ENCODE measurements around the gene SESTD1. TPM values are rescaled to one million over a fixed set of nuclear protein-coding genes. Genes with fewer than 3 reads are reported as not detected.
A peak's percentile ranks its signal among the peaks of the same experiment; 100 is the strongest.

SESTD1 gene
- total RNA-seq, 1 experiment from 2014 or later: 26.9 TPM

DNA sequence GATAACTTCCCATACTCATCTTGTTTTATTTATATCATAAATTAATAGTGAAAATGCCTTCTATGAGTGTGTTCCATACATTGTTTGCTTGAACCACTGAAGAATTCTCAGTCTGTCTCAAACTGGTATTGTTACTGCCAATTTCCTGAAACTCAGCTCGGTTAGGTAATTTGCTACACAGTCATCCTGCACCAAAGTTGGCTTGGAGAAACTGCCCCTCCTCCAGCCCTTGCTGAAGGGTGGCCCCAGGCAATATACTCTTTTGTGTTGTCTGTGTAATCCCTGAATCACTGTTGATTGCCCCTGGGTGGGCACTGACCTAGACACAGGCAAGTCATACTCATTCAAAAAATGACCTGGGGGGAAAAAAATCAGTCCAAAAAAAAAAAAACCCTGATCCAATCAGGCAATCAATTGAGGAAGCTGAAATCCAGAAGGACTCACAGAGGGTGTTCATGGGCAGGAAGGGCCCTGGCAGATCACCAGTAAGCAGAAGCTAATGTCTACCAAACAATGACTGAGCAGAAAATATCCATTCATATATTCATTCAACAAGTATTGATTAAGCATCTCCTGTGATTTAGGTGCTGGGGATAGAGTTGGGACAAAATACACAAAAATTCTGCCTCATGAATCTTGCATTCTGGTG, 3.8 kb upstream of the SESTD1 start:
- H3K27ac ChIP-seq (ENCODE audit: low read depth, low read length, poor library complexity, severe bottlenecking): no peak overlapping the region

DNA sequence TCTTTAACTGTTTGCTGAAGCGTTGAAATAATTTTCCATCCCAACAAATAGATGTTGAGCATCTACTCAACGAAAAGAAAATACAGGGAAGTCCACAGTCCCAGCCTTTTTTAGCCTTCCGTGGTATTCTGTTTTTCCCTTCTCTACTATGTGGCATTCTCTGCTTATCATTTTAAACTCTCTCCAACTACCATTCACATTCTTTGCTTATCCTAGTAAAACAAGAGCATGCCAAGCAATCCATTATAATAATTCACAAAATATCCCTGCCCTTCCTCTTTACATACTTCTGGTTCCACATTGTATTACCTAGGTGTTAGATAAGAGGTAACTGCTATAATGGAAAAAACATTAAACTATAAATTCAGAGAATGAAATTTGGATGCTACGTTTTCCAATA, 1.6 kb upstream of the SESTD1 start:
- no peak for DNase-seq (ENCODE audit: low spot score)
- TF ChIP-seq EZH2 (IDR thresholded peaks at IDR 0.05; ENCODE audit: borderline replicate concordance, low read depth, low read length, poor library complexity, severe bottlenecking): no peak
- TF ChIP-seq, protein P1, sequence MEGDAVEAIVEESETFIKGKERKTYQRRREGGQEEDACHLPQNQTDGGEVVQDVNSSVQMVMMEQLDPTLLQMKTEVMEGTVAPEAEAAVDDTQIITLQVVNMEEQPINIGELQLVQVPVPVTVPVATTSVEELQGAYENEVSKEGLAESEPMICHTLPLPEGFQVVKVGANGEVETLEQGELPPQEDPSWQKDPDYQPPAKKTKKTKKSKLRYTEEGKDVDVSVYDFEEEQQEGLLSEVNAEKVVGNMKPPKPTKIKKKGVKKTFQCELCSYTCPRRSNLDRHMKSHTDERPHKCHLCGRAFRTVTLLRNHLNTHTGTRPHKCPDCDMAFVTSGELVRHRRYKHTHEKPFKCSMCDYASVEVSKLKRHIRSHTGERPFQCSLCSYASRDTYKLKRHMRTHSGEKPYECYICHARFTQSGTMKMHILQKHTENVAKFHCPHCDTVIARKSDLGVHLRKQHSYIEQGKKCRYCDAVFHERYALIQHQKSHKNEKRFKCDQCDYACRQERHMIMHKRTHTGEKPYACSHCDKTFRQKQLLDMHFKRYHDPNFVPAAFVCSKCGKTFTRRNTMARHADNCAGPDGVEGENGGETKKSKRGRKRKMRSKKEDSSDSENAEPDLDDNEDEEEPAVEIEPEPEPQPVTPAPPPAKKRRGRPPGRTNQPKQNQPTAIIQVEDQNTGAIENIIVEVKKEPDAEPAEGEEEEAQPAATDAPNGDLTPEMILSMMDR (conservative IDR thresholded peaks at IDR 0.05; ENCODE audit: low read depth, low read length): no peak
- intact Hi-C loops (cut with micrococcal nuclease; ENCODE audit: unreplicated experiment): no loop called here
- Histone ChIP-seq H3K27me3 (replicated peaks; ENCODE audit: insufficient read depth, low read depth, low read length, poor library complexity) (no peaks in the 10 kb centered on the region), H3K9me3 (ENCODE audit: low read depth, low read length, poor library complexity, severe bottlenecking) (no peaks in the 10 kb centered on the region), H3K27ac (ENCODE audit: low read depth, low read length, poor library complexity, severe bottlenecking) (no peak overlapping the region), H3K36me3 (ENCODE audit: insufficient read depth, low read length, poor library complexity, severe bottlenecking) (no peaks in the 10 kb centered on the region), H3K4me3 (ENCODE audit: low read depth, low read length, poor library complexity, severe bottlenecking) (no peak overlapping the region), H3K4me1 (ENCODE audit: insufficient read depth, low read length, poor library complexity, severe bottlenecking) (peaks cover 11% of the 10 kb centered on the region)
- POLR2A ChIA-PET (ENCODE audit: low non-redundant PET): no interaction called here
- CTCF ChIA-PET: no interaction called here
- BruUV-seq (replicated peaks): no TSS peak

More for the DNA sequence above, 3.8 kb upstream of the SESTD1 start:
- no TSS peak for BruUV-seq (replicated peaks)
- Histone ChIP-seq H3K36me3 (ENCODE audit: insufficient read depth, low read length, poor library complexity, severe bottlenecking) (no peaks in the 10 kb centered on the region), H3K4me1 (ENCODE audit: insufficient read depth, low read length, poor library complexity, severe bottlenecking) (peaks cover 2% of the 10 kb centered on the region), H3K4me3 (ENCODE audit: low read depth, low read length, poor library complexity, severe bottlenecking) (no peak overlapping the region), H3K27me3 (replicated peaks; ENCODE audit: insufficient read depth, low read depth, low read length, poor library complexity) (no peaks in the 10 kb centered on the region), H3K9me3 (ENCODE audit: low read depth, low read length, poor library complexity, severe bottlenecking) (no peaks in the 10 kb centered on the region)
- POLR2A ChIA-PET (ENCODE audit: low non-redundant PET): no interaction called here
- CTCF ChIA-PET: no interaction called here
- DNase-seq (ENCODE audit: low spot score): peak; percentile 39
- TF ChIP-seq, protein P1 (conservative IDR thresholded peaks at IDR 0.05; ENCODE audit: low read depth, low read length): no peak
- TF ChIP-seq EZH2 (IDR thresholded peaks at IDR 0.05; ENCODE audit: borderline replicate concordance, low read depth, low read length, poor library complexity, severe bottlenecking): no peak
- intact Hi-C loops (cut with micrococcal nuclease; ENCODE audit: unreplicated experiment): no loop called here

DNA sequence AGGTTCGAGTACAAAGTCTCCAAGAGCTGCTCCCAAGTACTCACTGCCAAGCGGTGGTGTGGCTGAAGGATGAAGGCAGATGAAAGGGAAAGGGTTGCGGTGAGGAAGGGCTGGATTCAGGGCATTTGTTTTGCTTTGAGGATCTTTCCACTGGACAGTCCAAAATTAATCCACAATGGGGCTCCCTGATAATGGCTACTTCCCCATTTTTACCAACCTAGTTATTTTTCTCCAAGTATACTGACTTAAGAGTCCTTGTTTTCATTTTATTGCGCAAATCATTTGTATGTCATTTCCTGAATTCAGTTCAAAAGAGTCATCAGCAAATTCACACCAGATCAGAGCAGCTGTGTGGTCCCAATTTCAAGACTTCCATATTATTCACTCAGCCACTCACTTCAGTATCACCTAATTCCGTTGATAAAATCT, 464 bp upstream of the SESTD1 start:
- no peaks in the 10 kb centered on the region for H3K27me3 ChIP-seq (replicated peaks; ENCODE audit: insufficient read depth, low read depth, low read length, poor library complexity)
- intact Hi-C loops (cut with micrococcal nuclease; ENCODE audit: unreplicated experiment): no loop called here
- no peaks in the 10 kb centered on the region for H3K9me3 ChIP-seq (ENCODE audit: low read depth, low read length, poor library complexity, severe bottlenecking)
- no TSS peak for BruUV-seq (replicated peaks)
- no peaks in the 10 kb centered on the region for H3K36me3 ChIP-seq (ENCODE audit: insufficient read depth, low read length, poor library complexity, severe bottlenecking)
- peak overlapping the region; percentile 69 for H3K4me3 ChIP-seq (ENCODE audit: low read depth, low read length, poor library complexity, severe bottlenecking)
- CTCF ChIA-PET: no interaction called here
- TF ChIP-seq, protein P1 (conservative IDR thresholded peaks at IDR 0.05; ENCODE audit: low read depth, low read length): no peak
- peaks cover 11% of the 10 kb centered on the region for H3K4me1 ChIP-seq (ENCODE audit: insufficient read depth, low read length, poor library complexity, severe bottlenecking)
- H3K27ac ChIP-seq (ENCODE audit: low read depth, low read length, poor library complexity, severe bottlenecking): peak overlapping the region; percentile 40
- POLR2A ChIA-PET (ENCODE audit: low non-redundant PET): no interaction called here
- peak; percentile 4 for DNase-seq (ENCODE audit: low spot score)

Measured in A673 (cell line).